GM19452 (cell line): ENCODE data around the gene PLCL1.

Experiments used
- ATAC-seq: cut with Tn5 transposase; IDR thresholded peaks from one replicate; pipeline ENCODE4 v1.9.1; 2021; ENCODE audit not compliant: unreplicated experiment

The PLCL1 gene

GRCh38 chr2:197949224-197949623 is 144.8 kb downstream of the PLCL1 start:
- ATAC-seq: no peak

GRCh38 chr2:197950006-197950405 is 145.6 kb downstream of the PLCL1 start:
- ATAC-seq: no peak

DNA sequence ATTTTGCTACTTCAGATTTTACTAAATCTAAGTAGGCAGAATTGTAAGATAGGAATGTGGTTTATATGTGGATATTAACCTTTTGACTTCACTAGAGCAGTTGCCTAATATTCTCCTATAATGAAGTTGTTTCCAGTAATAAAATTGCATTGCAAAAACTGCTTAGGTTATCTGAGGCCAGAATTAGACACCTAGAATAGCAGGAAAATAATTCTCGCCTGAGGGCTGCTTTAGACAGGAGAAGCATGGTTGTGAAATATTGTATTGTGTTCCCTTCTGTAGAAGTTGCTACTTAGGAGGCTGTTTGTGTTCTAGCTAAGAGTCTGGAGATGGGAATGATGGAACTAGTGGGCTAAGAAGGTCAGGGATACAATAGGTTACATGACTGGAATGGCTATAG is 146.3 kb downstream of the PLCL1 start:
- no peak for ATAC-seq

DNA sequence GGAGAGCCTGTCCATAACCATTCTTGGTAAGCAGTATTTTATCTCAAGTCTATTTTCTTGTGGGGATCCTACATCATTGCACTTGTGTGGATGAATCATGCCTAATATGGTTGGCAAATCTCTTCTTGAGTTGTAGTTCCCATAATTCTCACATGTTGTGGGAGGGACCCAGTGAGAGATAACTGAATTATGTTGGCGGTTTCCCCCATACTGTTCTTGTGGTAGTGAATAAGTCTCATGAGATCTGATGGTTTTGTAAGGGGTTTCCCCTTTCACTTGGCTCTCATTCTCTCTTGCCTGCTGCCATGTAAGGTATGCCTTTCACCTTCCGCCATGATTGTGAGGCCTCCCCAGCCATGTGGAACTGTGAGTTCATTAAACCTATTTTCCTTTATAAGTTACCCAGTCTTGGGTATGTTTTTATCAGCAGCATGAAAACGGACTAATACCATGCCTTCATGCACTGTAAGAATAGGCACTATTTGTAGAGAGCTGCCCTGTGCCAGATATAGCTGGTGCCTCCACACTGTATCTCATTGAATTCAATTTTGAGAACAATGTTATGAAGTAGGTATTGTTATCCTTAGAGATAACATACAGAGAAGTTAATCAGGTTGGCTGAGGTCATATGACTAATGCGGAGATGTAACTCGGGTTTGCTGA is 148.3 kb downstream of the PLCL1 start:
- no peak for ATAC-seq

DNA sequence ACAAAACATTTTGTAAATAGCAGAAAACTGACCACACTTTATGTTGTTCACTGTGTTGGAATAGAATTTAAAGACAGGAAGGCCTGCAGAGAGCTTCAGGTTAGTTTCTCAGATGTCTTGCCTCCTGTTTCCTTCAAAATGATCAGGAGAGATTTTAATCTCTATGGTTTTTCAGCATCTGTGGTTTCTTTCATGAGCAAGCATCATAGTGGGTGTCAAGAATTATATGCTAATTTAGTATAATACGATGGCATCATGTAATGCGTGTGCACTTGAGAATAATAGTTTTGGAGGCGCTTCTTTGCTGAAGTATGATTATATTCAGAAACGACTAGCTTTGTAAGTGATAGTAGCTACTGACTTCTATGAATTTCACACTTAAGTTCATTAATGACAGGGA is 149.9 kb downstream of the PLCL1 start:
- ATAC-seq: no peak

- ATAC-seq: no peak
These were observed 154.3 kb downstream of the PLCL1 start for GRCh38 chr2:197958592-197959150.

GRCh38 chr2:197959383-197959782 is 155.0 kb downstream of the PLCL1 start:
- no peak for ATAC-seq

DNA sequence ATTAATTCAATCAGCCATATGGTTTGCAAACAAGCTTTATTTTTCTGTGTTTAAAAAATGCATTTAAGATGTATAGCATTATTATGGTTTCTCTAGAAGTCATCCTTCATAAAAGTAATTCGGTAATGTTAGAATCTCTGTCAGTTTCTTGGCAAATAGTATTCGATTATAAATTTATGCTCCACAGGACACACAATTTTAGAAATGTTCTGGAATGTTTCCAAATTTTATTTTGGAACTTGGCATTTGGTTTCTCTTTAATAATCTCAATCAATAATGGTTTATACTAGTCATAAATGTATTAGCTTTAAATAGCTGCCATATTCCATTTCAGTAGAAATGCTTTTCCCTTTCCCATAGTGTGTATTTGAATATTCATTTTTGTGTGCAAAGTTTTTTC is 156.4 kb downstream of the PLCL1 start:
- no peak for ATAC-seq

DNA sequence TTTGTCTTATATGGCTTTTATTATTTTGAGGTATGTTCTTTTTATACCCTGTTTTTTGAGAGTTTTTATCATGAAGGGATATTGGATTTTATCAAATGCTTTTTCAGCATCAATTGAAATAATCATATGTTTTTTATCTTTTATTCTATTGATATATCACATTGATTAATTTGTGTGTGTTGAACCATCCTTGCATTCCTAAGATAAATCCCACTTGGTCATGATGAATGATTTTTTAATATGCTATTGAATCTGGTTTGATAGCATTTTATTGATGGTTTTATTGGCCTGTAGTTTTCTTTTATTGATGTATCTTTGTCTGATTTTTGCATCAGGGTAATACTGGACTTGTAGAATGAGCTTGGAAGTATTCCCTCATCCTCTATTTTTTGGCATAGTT is 160.3 kb downstream of the PLCL1 start:
- ATAC-seq: no peak

- ATAC-seq: no peak
These were observed 161.4 kb downstream of the PLCL1 start for GRCh38 chr2:197965756-197966155.

GRCh38 chr2:197969391-197969893 is 165.0 kb downstream of the PLCL1 start:
- ATAC-seq: no peak

- no peak for ATAC-seq
These were observed 167.7 kb downstream of the PLCL1 start for GRCh38 chr2:197972061-197972460.

DNA sequence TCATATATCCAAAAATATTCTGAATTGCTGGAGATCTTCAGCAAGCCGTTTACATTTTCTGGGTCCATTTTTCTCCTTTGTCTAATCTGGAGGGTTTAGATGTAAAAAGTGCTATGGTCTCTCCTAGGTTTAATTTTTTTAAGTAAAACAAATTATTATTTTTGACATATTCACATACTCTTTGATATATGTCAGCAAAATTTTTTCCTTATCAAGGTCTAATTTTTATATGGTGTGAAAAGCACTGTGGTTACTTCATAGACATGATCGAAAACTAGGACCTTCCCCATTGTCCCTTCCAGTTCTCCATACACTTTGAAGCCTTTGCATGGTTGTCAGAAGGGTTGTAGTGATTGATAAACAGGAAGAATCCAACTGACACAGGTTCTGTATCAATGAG is 168.2 kb downstream of the PLCL1 start:
- no peak for ATAC-seq

DNA sequence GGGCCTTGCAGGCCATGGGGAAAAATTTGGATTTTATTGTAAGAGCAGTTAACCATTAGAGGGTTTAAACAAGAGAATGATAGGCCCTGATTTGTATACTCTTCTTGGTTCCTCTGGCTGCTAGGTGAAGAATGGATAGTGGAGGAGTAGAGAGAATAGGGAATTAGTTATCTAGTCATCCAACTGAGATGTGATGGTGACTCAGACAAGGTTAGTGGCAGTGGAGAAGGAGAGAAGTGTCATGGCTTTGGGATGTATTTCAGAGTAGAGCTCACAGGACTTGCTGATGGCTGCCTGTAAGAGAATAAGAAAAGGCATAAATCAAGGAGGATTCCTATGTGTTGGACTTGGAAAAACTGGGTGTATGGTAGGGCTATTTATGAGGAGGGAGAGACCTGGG is 169.4 kb downstream of the PLCL1 start:
- ATAC-seq: no peak

DNA sequence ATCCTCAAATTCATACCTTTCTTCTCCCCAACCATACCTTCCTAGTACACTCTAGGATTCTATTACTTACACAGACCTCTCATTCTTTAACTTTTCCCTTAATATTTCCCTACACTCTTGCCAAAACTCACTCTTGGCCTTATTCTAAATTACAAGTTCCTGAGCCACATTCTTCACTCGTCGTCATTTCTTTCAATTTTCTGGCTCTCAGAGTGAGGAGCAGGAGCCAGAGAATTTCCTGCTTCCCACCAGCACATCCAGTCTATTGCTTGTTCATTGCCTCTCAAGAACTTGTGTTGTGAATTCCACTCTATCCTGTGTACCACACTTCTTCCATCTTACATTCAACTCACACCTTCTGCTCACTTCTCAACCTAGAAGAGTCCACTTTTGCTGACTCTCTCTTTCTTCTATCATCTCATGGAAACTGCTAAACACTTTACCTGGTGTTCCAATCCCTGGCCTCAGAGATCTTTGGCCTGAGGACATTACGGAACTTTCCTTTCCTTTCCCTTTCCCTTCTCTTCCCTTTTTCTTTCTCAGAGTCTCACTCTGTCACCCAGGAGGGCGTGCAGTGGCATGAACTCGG is 171.6 kb downstream of the PLCL1 start:
- no peak for ATAC-seq

DNA sequence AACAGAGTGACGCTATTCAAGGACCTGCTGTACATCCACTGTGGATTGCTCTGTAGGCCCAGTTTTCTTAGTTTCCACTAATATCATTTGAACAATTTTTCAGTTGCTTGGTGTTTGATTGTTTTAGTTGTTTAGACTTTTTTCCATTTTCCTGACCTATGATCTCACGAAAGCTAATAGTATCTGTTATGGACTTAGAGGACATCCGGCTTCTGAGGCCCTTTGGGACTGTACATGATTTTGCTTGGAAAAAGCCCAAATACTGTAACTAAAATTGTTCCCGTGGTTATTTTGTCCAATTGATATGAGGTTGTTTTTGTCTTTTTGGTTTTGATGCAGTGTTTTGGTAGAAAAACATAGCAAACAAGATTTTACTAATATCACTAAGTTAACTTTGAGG is 174.6 kb downstream of the PLCL1 start:
- ATAC-seq: no peak

- ATAC-seq: no peak
These were observed 178.2 kb downstream of the PLCL1 start for GRCh38 chr2:197982565-197982964.

DNA sequence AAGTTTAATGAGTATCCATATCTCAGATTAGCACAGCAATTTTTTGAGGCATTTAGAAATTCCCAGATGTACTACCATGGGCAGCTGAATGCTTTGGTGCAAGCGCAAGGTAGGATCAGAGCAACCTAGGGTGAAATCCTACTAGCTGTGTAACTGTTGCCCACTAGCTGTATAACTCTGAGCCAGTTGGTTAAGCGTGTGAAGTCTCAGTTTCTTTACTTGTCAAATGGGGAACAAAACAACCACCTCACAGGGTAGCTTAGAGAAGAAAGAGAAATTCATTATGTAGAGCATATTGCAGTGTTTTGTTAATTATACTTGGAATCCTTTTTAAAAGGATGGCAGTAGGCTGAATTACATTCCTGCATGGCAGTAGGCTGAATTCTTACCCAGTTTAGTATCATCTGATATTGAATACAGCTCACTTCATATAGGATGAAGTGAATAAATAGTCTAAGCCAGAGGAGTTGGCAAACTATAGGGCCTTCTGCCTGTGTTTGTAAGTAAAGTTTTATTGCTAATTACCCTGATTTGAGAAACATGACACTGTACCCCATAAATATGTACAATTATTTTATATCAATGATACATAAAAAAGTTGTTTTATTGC is 180.7 kb downstream of the PLCL1 start:
- no peak for ATAC-seq

- no peak for ATAC-seq
These were observed 182.6 kb downstream of the PLCL1 start for GRCh38 chr2:197986977-197987376.

GRCh38 chr2:197990356-197990755 is 186.0 kb downstream of the PLCL1 start:
- ATAC-seq: no peak

DNA sequence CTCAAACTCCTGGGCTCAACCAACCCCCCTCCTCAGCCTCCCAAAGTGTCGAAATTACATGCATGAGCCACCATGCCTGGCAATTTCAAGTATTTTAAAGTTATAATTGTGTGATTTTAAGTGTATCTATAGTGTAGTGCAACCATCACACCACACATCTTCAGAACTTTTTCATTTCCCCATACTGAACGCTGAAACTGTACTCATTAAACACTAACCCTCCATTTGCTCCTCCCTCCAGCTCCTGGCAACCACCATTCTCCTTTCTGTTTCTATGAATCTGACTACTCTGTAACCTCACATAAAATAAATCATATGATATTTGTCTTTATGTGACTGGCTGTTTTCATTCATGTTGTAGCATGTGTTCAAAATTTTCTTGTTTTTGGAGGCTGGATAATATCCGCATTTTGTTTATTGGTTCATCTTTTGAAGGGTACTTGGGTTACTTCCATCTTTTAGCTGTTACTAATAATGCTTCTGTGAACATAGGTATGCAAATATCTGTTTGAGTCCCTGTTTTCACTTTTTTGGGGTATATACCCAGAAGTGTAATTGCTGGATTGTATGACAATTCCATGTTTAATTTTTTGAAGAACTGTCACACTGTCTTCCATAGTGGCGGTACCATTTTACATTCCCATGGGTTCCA is 188.2 kb downstream of the PLCL1 start:
- peak; percentile 91 for ATAC-seq

DNA sequence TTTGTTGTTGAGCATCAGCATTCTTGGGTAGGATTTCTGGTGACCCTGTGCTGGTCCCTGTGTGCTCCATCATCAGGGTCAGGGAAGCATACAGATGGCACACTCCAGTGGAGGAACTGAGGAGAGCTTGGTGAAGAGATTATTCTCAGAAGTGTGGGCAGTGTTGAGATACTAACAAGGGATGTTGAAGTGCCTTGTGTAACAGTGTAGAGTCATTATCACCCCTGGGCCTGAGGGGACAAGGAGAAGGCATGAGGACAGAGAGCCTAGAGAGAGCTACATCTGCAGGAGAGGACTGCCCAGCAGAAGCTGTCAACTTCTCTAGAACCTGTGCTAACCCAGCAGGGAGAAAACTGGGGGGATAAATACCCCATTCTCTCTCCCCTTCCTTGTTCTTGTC is 189.0 kb downstream of the PLCL1 start:
- peak; percentile 26 for ATAC-seq
